PC-3 (cell line): Measurements from ENCODE around the gene LRCH1. TPM values are rescaled to one million over a fixed set of nuclear protein-coding genes. Genes with fewer than 3 reads are reported as not detected.

Source experiments
- ATAC-seq: fragments of 200-7000 bp; cut with Tn5 transposase; 2 replicates; pipeline ENCODE4 v1.9.1; 2020; ENCODE audit warnings: mild to moderate bottlenecking, moderate library complexity
- BruUV-seq: library from RNA; stranded (reverse); fragments of 400-500 nt; replicated peaks from 2 replicates; lab custom pipeline; 2021; lab: Mats Ljungman, UMichigan
- CTCF ChIA-PET: fragments of 300-600 bp; sonication (Branson Sonifier 250); formaldehyde crosslinking; loops from one replicate; lab custom pipeline; 2022; ENCODE audit warnings: antibody characterized with exemption; lab: Charles Lee
- POLR2A ChIA-PET: fragments of 300-600 bp; sonication (Branson Sonifier 250); formaldehyde crosslinking; loops from one replicate; lab custom pipeline; 2022; ENCODE audit warnings: antibody characterized with exemption; ENCODE audit not compliant: unreplicated experiment; lab: Charles Lee
- DNase-seq: peaks from one replicate; pipeline ENCODE4 v3.0.0-alpha.2; 2015
- H2AFZ ChIP-seq: fragments of 300-600 bp; sonication (generic); 2 replicates; pipeline ENCODE4 v1.6.0; 2016; ENCODE audit warnings: antibody characterized with exemption, low read length
- H3F3A ChIP-seq: fragments of 300-600 bp; sonication (generic); one replicate; pipeline ENCODE4 v1.6.0; 2017; ENCODE audit warnings: antibody characterized with exemption, low read length, control low read depth, mild to moderate bottlenecking; ENCODE audit not compliant: unreplicated experiment
- H3K27ac ChIP-seq: fragments of 300-600 bp; sonication (generic); 2 replicates; pipeline ENCODE4 v1.5.1; 2016; ENCODE audit warnings: mild to moderate bottlenecking, low read length
- H3K27me3 ChIP-seq: fragments of 300-600 bp; sonication (generic); 2 replicates; pipeline ENCODE4 v1.6.1; 2016; ENCODE audit warnings: low read length, mixed read lengths
- H3K36me3 ChIP-seq: fragments of 300-600 bp; sonication (generic); 2 replicates; pipeline ENCODE4 v1.6.1; 2016; ENCODE audit warnings: low read depth, mixed run types, low read length, mixed read lengths
- H3K4me1 ChIP-seq: fragments of 300-600 bp; sonication (generic); 2 replicates; pipeline ENCODE4 v1.5.1; 2016; ENCODE audit warnings: low read length; ENCODE audit not compliant: insufficient read depth
- H3K4me2 ChIP-seq: fragments of 300-600 bp; sonication (generic); 2 replicates; pipeline ENCODE4 v1.6.0; 2016; ENCODE audit warnings: low read length
- H3K4me3 ChIP-seq: fragments of 300-600 bp; sonication (generic); 2 replicates; pipeline ENCODE4 v1.5.1; 2016; ENCODE audit warnings: mild to moderate bottlenecking, low read length, mixed read lengths
- H3K79me2 ChIP-seq: fragments of 300-600 bp; sonication (generic); 2 replicates; pipeline ENCODE4 v1.6.1; 2017; ENCODE audit warnings: low read length, mixed read lengths
- H3K9ac ChIP-seq: fragments of 300-600 bp; sonication (generic); 2 replicates; pipeline ENCODE4 v1.6.0; 2016; ENCODE audit warnings: mild to moderate bottlenecking, low read length
- H3K9me2 ChIP-seq: fragments of 300-600 bp; sonication (generic); replicated peaks from 2 replicates; pipeline ENCODE4 v1.6.1; 2016; ENCODE audit warnings: mixed run types, low read length, mixed read lengths
- H3K9me3 ChIP-seq: fragments of 300-600 bp; sonication (generic); 2 replicates; pipeline ENCODE4 v1.6.1; 2016; ENCODE audit warnings: low read length, mixed read lengths
- H4K20me1 ChIP-seq: fragments of 300-600 bp; sonication (generic); 2 replicates; pipeline ENCODE4 v1.6.1; 2016; ENCODE audit warnings: low read length, mixed read lengths
- EZH2 ChIP-seq: fragments of 300-600 bp; sonication (generic); IDR thresholded peaks from one replicate; pipeline ENCODE4 v1.6.1; 2017; ENCODE audit warnings: antibody characterized with exemption, mild to moderate bottlenecking, low read length; ENCODE audit not compliant: unreplicated experiment
- EZH2phosphoT487 ChIP-seq: fragments of 300-600 bp; sonication (generic); IDR thresholded peaks from 2 replicates; pipeline ENCODE4 v1.6.1; 2018; ENCODE audit warnings: mild to moderate bottlenecking, antibody characterized with exemption, low read length, borderline replicate concordance
- intact Hi-C: fragments of 100-400 bp; cut with micrococcal nuclease; formaldehyde crosslinking; loops from 2 replicates; pipeline ENCODE4 v1.9.0; 2023
- total RNA-seq: library from RNA; depleted of rRNA; stranded (reverse); fragments of >200 nt; gene quantifications from 2 replicates; pipeline ENCODE4 v1.2.3, GENCODE V29; 2014
- TF ChIP-seq, protein P1 (sequence below): fragments of 300-600 bp; sonication (generic); conservative IDR thresholded peaks from 2 replicates; pipeline ENCODE4 v1.5.1; 2017; ENCODE audit warnings: antibody characterized with exemption, low read depth, mild to moderate bottlenecking, low read length

Gene LRCH1
- total RNA-seq, 1 experiment from 2014 or later = 4.3 TPM

DNA sequence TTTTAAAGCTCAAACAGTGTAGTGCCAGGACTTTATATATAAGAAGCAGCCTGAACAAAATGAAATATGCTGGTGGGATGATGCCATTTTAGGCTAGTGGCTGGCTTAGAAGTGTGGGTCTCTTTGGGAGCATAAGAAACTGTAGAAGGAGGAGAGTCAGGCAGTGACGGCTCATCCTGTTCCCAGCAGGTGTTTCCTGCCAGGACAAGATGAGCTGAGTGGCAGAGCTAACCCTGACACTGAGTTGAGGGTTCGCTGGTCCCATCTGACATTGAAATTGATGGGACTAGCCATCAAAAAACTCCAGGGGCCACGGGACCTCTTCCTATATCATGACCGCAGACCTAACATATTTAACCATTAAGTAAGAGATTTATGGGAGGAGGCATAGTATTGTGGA, 192.7 kb downstream of the LRCH1 start:
- TF ChIP-seq, protein P1, sequence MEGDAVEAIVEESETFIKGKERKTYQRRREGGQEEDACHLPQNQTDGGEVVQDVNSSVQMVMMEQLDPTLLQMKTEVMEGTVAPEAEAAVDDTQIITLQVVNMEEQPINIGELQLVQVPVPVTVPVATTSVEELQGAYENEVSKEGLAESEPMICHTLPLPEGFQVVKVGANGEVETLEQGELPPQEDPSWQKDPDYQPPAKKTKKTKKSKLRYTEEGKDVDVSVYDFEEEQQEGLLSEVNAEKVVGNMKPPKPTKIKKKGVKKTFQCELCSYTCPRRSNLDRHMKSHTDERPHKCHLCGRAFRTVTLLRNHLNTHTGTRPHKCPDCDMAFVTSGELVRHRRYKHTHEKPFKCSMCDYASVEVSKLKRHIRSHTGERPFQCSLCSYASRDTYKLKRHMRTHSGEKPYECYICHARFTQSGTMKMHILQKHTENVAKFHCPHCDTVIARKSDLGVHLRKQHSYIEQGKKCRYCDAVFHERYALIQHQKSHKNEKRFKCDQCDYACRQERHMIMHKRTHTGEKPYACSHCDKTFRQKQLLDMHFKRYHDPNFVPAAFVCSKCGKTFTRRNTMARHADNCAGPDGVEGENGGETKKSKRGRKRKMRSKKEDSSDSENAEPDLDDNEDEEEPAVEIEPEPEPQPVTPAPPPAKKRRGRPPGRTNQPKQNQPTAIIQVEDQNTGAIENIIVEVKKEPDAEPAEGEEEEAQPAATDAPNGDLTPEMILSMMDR = no peak
- TF ChIP-seq EZH2 = no peak
- TF ChIP-seq EZH2phosphoT487 = no peak
- intact Hi-C loops = no loop called here
- Histone ChIP-seq H3K27me3 (no peaks in the 10 kb centered on the region), H3K27ac (no peak overlapping the region), H3K79me2 (no peaks in the 10 kb centered on the region), H3K4me1 (no peaks in the 10 kb centered on the region), H3F3A (no peaks in the 10 kb centered on the region), H3K9ac (no peak overlapping the region), H3K9me3 (no peaks in the 10 kb centered on the region), H3K4me2 (no peak overlapping the region), H3K36me3 (no peaks in the 10 kb centered on the region), H2AFZ (no peak overlapping the region), H3K4me3 (no peak overlapping the region), H3K9me2 (no peaks in the 10 kb centered on the region), H4K20me1 (no peaks in the 10 kb centered on the region)
- ChIA-PET CTCF (no interaction called here), POLR2A (no interaction called here)
- no TSS peak for BruUV-seq
- no peak for DNase-seq
- no peak for ATAC-seq

DNA sequence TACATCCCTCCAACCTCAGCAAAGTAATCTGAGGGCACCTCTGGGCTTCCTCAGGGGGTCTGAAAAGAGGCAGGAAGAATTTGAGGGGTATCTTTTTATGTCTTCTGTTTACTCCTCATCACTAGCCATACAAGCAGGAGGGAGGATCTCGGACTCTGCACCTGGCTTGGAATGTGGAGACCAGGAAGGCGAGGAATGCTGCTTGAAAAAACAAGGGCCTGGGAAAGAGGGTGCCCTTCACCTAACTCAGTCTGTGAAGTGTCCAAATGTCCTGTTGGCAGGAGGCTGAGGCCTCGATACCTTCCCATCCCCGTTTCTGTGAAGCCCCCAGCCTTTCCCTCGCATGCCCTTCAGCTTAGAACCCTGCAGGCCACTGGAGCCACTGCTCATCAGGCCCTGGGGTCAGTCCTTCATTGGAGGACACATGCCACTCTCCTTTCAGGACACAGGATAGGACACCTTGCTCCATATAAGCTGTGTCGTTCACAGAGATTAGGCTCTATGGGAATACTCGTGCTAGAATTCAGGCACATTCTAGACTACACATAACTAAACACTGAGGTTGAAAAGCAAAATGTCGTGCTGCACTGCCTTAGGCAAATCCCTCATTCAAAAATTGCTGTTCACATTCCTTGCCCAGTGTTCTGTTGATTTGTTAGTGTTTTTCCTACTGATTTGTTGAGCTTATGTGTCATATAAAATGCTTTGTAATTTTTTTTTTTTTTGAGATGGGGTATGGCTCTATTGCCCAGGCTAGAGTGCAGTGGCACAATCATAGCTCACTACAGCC, 194.3 kb downstream of the LRCH1 start:
- Histone ChIP-seq H4K20me1 (no peaks in the 10 kb centered on the region), H3K9ac (no peak overlapping the region), H3K79me2 (no peaks in the 10 kb centered on the region), H3F3A (no peaks in the 10 kb centered on the region), H3K9me2 (no peaks in the 10 kb centered on the region), H2AFZ (no peak overlapping the region), H3K9me3 (no peaks in the 10 kb centered on the region), H3K36me3 (no peaks in the 10 kb centered on the region), H3K4me3 (no peak overlapping the region), H3K27me3 (no peaks in the 10 kb centered on the region), H3K4me1 (no peaks in the 10 kb centered on the region), H3K4me2 (no peak overlapping the region), H3K27ac (no peak overlapping the region)
- ATAC-seq (no peak), DNase-seq (no peak)
- no TSS peak for BruUV-seq
- CTCF ChIA-PET = no interaction called here
- TF ChIP-seq EZH2phosphoT487 (no peak), EZH2 (no peak)
- TF ChIP-seq, protein P1 = no peak
- intact Hi-C loops = no loop called here
- POLR2A ChIA-PET = no interaction called here

DNA sequence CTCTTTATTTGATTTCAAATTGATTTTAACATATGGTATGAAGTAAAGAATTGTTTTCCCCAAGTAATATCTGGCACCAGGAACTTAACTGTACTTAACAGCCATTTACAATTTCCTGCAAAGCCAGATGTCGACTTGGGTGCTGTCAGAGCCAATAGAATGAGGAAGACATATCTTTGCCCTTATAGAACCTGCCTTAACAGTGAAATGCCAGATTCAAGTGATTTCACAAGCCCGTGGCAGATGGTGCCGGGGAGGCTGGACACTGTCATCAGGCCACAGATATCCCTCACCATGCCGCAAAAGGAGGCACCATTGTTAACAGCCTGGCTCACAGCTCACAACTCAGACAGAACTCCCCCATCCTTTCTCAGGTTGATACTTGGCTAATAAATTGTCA, 195.3 kb downstream of the LRCH1 start:
- no peaks in the 10 kb centered on the region for H3K9me2 ChIP-seq
- H3K4me3 ChIP-seq = no peak overlapping the region
- no peaks in the 10 kb centered on the region for H3K79me2 ChIP-seq
- BruUV-seq = no TSS peak
- no peak for ATAC-seq
- H3K27ac ChIP-seq = no peak overlapping the region
- intact Hi-C loops = no loop called here
- no peaks in the 10 kb centered on the region for H3F3A ChIP-seq
- no peaks in the 10 kb centered on the region for H3K4me1 ChIP-seq
- no peaks in the 10 kb centered on the region for H3K36me3 ChIP-seq
- no peak for TF ChIP-seq EZH2phosphoT487
- TF ChIP-seq EZH2 = no peak
- TF ChIP-seq, protein P1 = no peak
- no peaks in the 10 kb centered on the region for H4K20me1 ChIP-seq
- ChIA-PET CTCF (no interaction called here), POLR2A (no interaction called here)
- no peaks in the 10 kb centered on the region for H3K9me3 ChIP-seq
- no peak overlapping the region for H3K9ac ChIP-seq
- no peak overlapping the region for H3K4me2 ChIP-seq
- no peak overlapping the region for H2AFZ ChIP-seq
- H3K27me3 ChIP-seq = no peaks in the 10 kb centered on the region
- no peak for DNase-seq
